K562 (cell line): ENCODE measurements around the gene SMIM29. TPM values are rescaled to one million over a fixed set of nuclear protein-coding genes. Genes with fewer than 3 reads are reported as not detected.

Experiments used
- BRCA1 ChIP-seq, 2 experiments: fragments of 450-650 bp in 1 of 2; sonication (generic) in 1 of 2; formaldehyde crosslinking in 1 of 2; IDR thresholded peaks; 2 replicates each; pipeline versions ENCODE4 v1.5.0 to v1.6.1; 2017 to 2020; ENCODE audit warnings: mild to moderate bottlenecking in 1 of 2, missing genetic modification reagents in 1 of 2
- CBFB ChIP-seq: sonication (generic); formaldehyde crosslinking; IDR thresholded peaks from 2 replicates; pipeline ENCODE4 v1.4.0; 2020; ENCODE audit warnings: mild to moderate bottlenecking, missing genetic modification reagents
- SOX6 ChIP-seq: fragments of 450-650 bp; IDR thresholded peaks from 2 replicates; pipeline ENCODE4 v1.6.1; 2014; ENCODE audit warnings: mild to moderate bottlenecking
- TAL1 ChIP-seq: fragments of 450-650 bp; IDR thresholded peaks from 2 replicates; pipeline ENCODE4 v1.6.1; 2016; ENCODE audit warnings: mild to moderate bottlenecking
- TSHZ1 ChIP-seq: fragments of 250-450 bp; sonication (Bioruptor Pico); IDR thresholded peaks from 2 replicates; pipeline ENCODE4 v1.4.0; 2020; ENCODE audit warnings: mild to moderate bottlenecking, moderate library complexity
- ZBTB9 ChIP-seq: fragments of 450-650 bp; formaldehyde crosslinking; IDR thresholded peaks from 2 replicates; pipeline ENCODE4 v1.4.0; 2020; ENCODE audit warnings: mild to moderate bottlenecking, moderate library complexity
- polyA plus RNA-seq, 8 experiments: library from polyadenylated mRNA; depleted of rRNA in 4 of 8; stranded (reverse) in 5 of 8; unstranded in 3 of 8; fragments of >200 nt; fragmentation: Nextera tagmentation in 2 of 8; fragmentation: Illumina TruSeq in 1 of 8; extraction: Ambion mirVana in 2 of 8; extraction: Trizol in 1 of 8; gene quantifications; 2 replicates each; pipeline versions ENCODE4 v1.2.1 to v1.2.3, GENCODE V29; 2011 to 2014; ENCODE audit warnings: inconsistent platforms in 1 of 8, missing spikeins in 1 of 8
- total RNA-seq, 7 experiments: library from RNA; depleted of rRNA in 6 of 7; stranded (reverse); fragments of >200 nt in 6 of 7; fragmentation: Illumina TruSeq in 2 of 7; extraction: Trizol in 2 of 7; gene quantifications; 2 replicates each; pipeline versions ENCODE4 v1.2.1 to v1.2.3, GENCODE V29; 2011 to 2021; ENCODE audit warnings: low replicate concordance in 1 of 7
- TF ChIP-seq, protein P1 (sequence below): fragments of 200-800 bp; sonication (Bioruptor generic); IDR thresholded peaks from 2 replicates; pipeline ENCODE4 v1.6.1; 2017; ENCODE audit warnings: missing genetic modification characterization, missing compliant biosample characterization
- TF ChIP-seq, protein P2 (sequence below): IDR thresholded peaks from 2 replicates; pipeline ENCODE4 v1.6.1; 2011; ENCODE audit not compliant: insufficient read length; ENCODE audit errors: extremely low read depth
- TF ChIP-seq, protein P3 (sequence below): sonication (generic); formaldehyde crosslinking; IDR thresholded peaks from 2 replicates; pipeline ENCODE4 v1.8.0; 2023; ENCODE audit warnings: missing genetic modification reagents, mild to moderate bottlenecking, borderline replicate concordance
- TF ChIP-seq, protein P4 (sequence below): sonication (generic); formaldehyde crosslinking; IDR thresholded peaks from 2 replicates; pipeline ENCODE4 v1.8.1; 2023; ENCODE audit warnings: mild to moderate bottlenecking, missing genetic modification reagents

Gene SMIM29
- total and polyA plus RNA-seq, 9 of the 15 experiments (the other 6 are each of a cell fraction or from before 2014, with no cell fraction given): 6.5 to 36.7 (median 20.9) TPM

GRCh38 chr6:34248198-34248726 lies 544 bp downstream of the SMIM29 start (continued):
- TF ChIP-seq, protein P1, sequence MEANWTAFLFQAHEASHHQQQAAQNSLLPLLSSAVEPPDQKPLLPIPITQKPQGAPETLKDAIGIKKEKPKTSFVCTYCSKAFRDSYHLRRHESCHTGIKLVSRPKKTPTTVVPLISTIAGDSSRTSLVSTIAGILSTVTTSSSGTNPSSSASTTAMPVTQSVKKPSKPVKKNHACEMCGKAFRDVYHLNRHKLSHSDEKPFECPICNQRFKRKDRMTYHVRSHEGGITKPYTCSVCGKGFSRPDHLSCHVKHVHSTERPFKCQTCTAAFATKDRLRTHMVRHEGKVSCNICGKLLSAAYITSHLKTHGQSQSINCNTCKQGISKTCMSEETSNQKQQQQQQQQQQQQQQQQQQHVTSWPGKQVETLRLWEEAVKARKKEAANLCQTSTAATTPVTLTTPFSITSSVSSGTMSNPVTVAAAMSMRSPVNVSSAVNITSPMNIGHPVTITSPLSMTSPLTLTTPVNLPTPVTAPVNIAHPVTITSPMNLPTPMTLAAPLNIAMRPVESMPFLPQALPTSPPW (CRISPR knock-in tag): no peak
- TF ChIP-seq TSHZ1 (CRISPR knock-in tag): no peak
- no peak for TF ChIP-seq TAL1
- no peak for TF ChIP-seq BRCA1 (IDR thresholded peaks at IDR 0.05)
- no peak for TF ChIP-seq BRCA1 (CRISPR knock-in tag; IDR thresholded peaks at IDR 0.05)
- 0 out of 2 replicates have a peak, but pooled peaks have one; percentile 10 for TF ChIP-seq ZBTB9 (CRISPR knock-in tag)
- peak; percentile 74; the same call in 1 of the 2 replicates for TF ChIP-seq CBFB (CRISPR knock-in tag)
- TF ChIP-seq SOX6: no peak
- TF ChIP-seq, protein P2, sequence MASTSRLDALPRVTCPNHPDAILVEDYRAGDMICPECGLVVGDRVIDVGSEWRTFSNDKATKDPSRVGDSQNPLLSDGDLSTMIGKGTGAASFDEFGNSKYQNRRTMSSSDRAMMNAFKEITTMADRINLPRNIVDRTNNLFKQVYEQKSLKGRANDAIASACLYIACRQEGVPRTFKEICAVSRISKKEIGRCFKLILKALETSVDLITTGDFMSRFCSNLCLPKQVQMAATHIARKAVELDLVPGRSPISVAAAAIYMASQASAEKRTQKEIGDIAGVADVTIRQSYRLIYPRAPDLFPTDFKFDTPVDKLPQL: no peak
- TF ChIP-seq, protein P3, sequence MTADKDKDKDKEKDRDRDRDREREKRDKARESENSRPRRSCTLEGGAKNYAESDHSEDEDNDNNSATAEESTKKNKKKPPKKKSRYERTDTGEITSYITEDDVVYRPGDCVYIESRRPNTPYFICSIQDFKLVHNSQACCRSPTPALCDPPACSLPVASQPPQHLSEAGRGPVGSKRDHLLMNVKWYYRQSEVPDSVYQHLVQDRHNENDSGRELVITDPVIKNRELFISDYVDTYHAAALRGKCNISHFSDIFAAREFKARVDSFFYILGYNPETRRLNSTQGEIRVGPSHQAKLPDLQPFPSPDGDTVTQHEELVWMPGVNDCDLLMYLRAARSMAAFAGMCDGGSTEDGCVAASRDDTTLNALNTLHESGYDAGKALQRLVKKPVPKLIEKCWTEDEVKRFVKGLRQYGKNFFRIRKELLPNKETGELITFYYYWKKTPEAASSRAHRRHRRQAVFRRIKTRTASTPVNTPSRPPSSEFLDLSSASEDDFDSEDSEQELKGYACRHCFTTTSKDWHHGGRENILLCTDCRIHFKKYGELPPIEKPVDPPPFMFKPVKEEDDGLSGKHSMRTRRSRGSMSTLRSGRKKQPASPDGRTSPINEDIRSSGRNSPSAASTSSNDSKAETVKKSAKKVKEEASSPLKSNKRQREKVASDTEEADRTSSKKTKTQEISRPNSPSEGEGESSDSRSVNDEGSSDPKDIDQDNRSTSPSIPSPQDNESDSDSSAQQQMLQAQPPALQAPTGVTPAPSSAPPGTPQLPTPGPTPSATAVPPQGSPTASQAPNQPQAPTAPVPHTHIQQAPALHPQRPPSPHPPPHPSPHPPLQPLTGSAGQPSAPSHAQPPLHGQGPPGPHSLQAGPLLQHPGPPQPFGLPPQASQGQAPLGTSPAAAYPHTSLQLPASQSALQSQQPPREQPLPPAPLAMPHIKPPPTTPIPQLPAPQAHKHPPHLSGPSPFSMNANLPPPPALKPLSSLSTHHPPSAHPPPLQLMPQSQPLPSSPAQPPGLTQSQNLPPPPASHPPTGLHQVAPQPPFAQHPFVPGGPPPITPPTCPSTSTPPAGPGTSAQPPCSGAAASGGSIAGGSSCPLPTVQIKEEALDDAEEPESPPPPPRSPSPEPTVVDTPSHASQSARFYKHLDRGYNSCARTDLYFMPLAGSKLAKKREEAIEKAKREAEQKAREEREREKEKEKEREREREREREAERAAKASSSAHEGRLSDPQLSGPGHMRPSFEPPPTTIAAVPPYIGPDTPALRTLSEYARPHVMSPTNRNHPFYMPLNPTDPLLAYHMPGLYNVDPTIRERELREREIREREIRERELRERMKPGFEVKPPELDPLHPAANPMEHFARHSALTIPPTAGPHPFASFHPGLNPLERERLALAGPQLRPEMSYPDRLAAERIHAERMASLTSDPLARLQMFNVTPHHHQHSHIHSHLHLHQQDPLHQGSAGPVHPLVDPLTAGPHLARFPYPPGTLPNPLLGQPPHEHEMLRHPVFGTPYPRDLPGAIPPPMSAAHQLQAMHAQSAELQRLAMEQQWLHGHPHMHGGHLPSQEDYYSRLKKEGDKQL (CRISPR knock-in tag): 0 out of 2 replicates have a peak, but pooled peaks have one; percentile 91
- TF ChIP-seq, protein P4, sequence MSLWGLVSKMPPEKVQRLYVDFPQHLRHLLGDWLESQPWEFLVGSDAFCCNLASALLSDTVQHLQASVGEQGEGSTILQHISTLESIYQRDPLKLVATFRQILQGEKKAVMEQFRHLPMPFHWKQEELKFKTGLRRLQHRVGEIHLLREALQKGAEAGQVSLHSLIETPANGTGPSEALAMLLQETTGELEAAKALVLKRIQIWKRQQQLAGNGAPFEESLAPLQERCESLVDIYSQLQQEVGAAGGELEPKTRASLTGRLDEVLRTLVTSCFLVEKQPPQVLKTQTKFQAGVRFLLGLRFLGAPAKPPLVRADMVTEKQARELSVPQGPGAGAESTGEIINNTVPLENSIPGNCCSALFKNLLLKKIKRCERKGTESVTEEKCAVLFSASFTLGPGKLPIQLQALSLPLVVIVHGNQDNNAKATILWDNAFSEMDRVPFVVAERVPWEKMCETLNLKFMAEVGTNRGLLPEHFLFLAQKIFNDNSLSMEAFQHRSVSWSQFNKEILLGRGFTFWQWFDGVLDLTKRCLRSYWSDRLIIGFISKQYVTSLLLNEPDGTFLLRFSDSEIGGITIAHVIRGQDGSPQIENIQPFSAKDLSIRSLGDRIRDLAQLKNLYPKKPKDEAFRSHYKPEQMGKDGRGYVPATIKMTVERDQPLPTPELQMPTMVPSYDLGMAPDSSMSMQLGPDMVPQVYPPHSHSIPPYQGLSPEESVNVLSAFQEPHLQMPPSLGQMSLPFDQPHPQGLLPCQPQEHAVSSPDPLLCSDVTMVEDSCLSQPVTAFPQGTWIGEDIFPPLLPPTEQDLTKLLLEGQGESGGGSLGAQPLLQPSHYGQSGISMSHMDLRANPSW (CRISPR knock-in tag): no peak
